Right ventricle myocardium superior (tissue), 1 donor: ENCODE data around the gene ROBO1. TPM values are rescaled to one million over a fixed set of nuclear protein-coding genes. Genes with fewer than 3 reads are reported as not detected.

Experiments
- ATAC-seq: fragments of 200-7000 bp; cut with Tn5 transposase; one replicate; pipeline ENCODE4 v1.9.1; 2020; ENCODE audit warnings: mild to moderate bottlenecking; ENCODE audit not compliant: poor library complexity
- DNase-seq: peaks from one replicate; pipeline ENCODE4 v3.0.0-alpha.2; 2020
- intact Hi-C: fragments of 100-400 bp; cut with DNase I; formaldehyde crosslinking; loops from one replicate; pipeline ENCODE4 v1.11.2; 2022
- total RNA-seq: library from RNA; stranded (reverse); fragmentation: NEBNext Ultra II Directional; extraction: Animal tissue kit (Norgen Biotek cat#: 25700); gene quantifications from one replicate; pipeline ENCODE4 v1.2.1, GENCODE V29; 2021
- donor health status: DM: no; HTN: yes; CAD: no; lungs with severe emphysema.

Gene ROBO1
- total RNA-seq, 1 donor from 2014 or later: 6.7 TPM

GRCh38 chr3:79172241-79172640 is 595.6 kb downstream of the ROBO1 start:
- intact Hi-C loops: no loop called here
- ATAC-seq (no peak), DNase-seq (no peak)

DNA sequence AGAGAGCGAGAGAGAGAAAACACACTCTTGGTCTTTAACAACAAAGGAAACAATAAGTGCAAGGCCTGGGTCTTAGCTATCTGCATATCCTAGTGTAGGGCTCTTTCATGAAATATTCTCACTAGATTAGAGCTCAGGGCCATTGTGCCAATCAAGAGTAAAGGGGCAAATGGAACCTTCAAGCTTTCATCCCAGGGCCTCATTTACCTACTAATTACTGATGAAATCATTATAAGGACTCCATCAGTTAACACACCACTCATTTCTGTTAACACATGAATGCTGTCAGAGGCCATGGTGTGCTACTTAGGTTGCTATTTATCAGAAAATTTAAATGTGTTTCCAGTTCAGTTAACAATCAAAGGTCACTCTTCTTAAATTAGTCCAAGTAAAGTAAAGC is 597.8 kb downstream of the ROBO1 start:
- intact Hi-C loops: no loop called here
- no peak for ATAC-seq

GRCh38 chr3:79167651-79168416 is 600.0 kb downstream of the ROBO1 start:
- DNase-seq (no peak), ATAC-seq (no peak)
- intact Hi-C loops: no loop called here

More for the DNA sequence above, 597.8 kb downstream of the ROBO1 start:
- DNase-seq: no peak

DNA sequence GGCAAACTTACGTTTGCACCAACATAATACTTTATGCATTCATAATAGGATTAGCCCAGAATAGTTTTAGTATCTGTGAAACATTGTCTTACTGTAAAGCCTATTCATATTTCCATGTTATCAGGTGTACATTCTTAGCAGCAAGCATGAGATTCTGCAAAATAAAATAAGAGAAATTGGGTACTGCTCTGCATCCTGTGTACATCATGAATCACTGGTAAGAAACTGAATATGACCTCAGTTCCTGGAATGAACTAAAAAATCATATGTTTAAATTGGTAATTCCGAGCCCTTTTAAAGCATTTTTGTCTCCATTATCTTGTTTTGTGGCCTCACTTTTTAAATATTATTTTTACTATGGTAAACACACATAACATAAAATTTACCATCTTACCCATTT is 605.1 kb downstream of the ROBO1 start:
- intact Hi-C loops: no loop called here
- ATAC-seq: no peak
- DNase-seq: no peak

DNA sequence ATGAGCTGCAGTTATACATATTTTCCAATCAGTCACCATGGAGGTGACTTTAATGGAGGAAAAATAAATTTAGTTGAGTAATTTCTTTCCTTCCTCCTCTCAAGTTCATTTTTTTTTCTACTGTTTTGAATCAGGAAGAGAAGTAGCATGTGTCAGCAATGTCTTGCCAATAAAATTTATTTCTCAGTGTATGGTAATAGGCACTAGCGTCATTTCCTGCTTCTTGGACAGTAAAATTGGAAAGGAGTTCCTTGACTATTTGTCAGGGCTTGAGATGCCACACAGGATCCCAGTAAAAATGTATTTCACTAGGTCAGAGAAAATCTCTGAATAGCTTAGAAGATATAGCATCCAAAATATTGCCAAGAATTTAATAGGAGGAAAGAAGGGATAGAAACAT is 605.9 kb downstream of the ROBO1 start:
- no peak for ATAC-seq
- intact Hi-C loops: no loop called here
- DNase-seq: no peak

DNA sequence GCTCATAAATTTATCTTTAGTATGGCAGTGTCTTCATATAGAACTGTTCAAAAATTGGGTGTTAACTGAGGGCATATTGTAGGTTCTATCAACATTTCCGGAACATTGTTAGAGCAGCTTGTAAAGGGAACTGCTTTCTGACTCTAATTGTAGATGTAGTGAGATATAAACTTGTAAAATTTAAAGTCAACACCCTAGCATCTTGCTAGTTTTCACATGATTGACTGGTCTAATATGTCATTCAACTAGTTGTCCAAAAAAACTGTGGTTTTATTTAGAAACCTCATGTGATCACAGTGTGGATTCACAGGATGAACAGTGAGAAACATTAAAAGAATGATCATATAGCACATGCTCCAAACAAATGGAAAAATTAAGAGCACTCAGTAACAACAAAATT is 607.4 kb downstream of the ROBO1 start:
- DNase-seq (no peak), ATAC-seq (no peak)
- intact Hi-C loops: no loop called here

DNA sequence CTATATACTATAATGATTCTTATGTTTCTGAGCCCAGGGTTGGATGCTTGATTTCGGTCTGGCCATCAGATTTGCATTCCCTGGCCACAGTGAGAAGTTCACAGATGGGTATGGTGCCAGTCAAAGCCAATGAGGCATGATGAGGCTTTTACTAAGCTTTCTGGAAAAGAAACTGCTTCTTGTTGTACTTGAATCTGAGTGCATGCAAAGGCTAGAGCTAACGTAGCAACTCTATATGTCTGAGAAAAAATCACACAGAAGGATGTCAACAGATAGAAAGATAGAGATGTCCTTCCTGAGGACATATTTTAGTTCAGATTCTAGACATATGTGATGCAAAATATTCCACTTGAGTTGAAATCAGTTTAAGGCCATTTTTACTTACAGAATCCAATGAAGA is 608.1 kb downstream of the ROBO1 start:
- intact Hi-C loops: no loop called here
- DNase-seq: no peak
- ATAC-seq: no peak

GRCh38 chr3:79157191-79157590 is 610.6 kb downstream of the ROBO1 start:
- intact Hi-C loops: no loop called here
- DNase-seq: no peak
- ATAC-seq: no peak

DNA sequence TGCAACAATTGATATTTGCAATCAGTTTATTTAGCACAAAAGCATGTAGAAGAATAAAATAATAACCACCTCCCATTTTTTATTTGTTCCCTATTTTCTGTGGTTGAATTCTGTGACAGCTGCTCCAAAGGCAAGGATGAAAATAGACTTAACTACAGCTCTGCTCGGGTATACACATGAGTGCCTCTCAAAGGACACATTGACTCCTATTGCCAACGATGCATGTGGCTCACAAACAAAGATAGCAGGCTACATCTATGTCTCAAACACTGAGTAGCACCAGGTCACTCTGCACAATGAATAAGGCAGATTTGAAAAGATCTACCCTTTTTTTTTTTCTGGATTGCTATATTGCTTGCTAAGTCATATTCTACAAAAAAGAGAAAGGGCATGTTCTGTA is 612.9 kb downstream of the ROBO1 start:
- intact Hi-C loops: no loop called here
- DNase-seq: no peak
- ATAC-seq: no peak

GRCh38 chr3:79148786-79149185 is 619.0 kb downstream of the ROBO1 start:
- DNase-seq (no peak), ATAC-seq (no peak)
- intact Hi-C loops: no loop called here

DNA sequence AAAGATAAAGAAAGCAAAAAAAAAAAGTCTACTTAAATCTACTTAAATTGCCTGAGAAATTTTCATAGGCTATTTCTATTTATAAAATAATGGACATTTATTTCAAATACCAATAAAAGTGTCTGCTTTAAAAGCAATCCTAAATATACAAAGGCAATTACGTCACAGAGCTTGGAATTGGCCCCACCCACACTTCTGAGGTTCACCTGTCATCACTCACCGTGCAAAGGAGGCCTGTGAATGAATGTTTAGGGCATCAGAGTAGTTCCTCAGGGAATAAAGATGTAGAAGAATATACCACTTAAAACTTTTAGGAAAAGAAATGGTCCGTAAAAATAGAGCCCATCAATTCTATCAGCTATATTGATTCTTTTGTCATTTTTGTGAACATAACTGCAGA is 621.8 kb downstream of the ROBO1 start:
- DNase-seq (no peak), ATAC-seq (no peak)
- intact Hi-C loops: no loop called here

DNA sequence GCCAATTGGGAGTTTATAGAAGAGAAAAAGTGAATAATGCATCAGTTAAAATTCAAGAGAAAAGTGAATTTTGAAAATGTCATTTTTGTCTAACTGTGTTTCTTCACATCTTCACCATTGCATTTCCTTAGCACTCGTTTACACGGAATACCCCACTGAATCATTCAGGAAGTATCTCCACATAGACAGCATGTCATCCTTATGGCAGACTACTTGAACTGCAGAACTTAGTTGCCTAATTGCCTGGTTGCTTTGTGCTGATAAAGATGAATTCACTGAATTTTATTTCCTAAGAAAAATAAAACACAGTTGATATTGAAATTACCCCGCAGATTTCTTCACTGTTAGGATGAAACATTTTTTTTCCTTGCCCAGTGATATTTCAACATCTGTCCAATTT is 627.1 kb downstream of the ROBO1 start:
- no peak for DNase-seq
- intact Hi-C loops: no loop called here
- ATAC-seq: no peak

GRCh38 chr3:79139395-79140068 is 628.3 kb downstream of the ROBO1 start:
- DNase-seq: no peak
- no peak for ATAC-seq
- intact Hi-C loops: no loop called here

GRCh38 chr3:79125313-79125984 is 642.3 kb downstream of the ROBO1 start:
- intact Hi-C loops: no loop called here
- DNase-seq (no peak), ATAC-seq (no peak)

DNA sequence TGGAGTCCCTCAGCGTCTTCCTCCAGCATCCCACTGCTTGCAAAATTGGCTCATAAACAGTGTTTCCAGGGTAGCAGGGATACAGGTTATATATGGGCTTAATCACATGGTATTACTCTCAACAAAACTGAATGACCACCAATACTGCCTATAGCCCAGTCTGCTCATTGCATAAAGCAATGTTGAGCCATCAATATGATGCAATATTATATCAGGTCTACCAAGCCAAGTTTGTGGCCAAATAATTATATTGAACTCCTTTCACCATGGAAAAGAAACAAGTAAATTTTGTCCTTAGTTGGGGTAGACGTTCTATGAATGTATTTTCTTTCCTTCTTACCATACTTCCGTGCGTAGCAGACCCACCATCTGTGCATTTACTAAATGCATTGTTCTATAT is 652.3 kb downstream of the ROBO1 start:
- ATAC-seq: no peak
- intact Hi-C loops: no loop called here
- no peak for DNase-seq

GRCh38 chr3:79113876-79114275 is 653.9 kb downstream of the ROBO1 start:
- intact Hi-C loops: no loop called here
- ATAC-seq: no peak
- no peak for DNase-seq

GRCh38 chr3:79111375-79112052 is 656.3 kb downstream of the ROBO1 start:
- DNase-seq (no peak), ATAC-seq (no peak)
- intact Hi-C loops: no loop called here

DNA sequence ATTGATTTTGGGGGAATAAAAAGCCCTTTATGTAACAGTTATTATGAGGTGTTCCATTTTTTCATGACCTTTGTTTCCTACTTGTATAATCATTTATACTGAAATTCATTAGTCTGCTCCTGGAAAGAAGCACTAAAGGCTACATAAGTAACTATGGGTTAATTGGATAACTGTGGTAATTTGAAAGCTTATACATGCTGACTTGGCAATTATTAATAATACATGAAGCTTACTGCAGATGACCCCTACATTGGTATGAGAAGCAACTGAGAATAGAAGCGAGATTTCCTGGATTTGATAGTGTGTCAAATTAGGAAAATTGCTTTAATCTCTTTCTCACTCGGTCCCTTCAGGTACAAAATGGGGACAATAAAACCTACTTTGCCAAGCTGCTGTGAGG is 658.0 kb downstream of the ROBO1 start:
- DNase-seq (no peak), ATAC-seq (no peak)
- intact Hi-C loops: no loop called here

DNA sequence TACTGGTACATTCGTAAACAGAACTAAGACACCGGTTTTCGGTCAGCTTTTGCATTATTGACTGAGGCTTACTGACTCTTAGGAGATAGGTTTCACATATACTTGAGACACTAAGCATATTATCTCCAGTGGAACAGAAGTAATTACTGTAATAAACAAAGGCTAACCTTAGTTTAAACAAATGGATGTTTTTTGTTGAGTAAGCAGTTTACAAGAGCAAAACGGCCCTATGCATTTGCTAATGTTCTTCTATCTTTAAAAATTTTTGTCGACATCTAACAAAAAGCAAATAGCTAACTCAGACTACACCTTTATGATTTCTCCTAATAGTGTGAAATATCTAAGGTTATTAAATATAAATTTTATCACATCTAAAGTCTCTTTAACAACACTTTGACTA is 664.5 kb downstream of the ROBO1 start:
- DNase-seq (no peak), ATAC-seq (no peak)
- intact Hi-C loops: no loop called here
